MG63 (cell line): ENCODE results near the gene IL25. TPM values are rescaled to one million over a fixed set of nuclear protein-coding genes. Genes with fewer than 3 reads are reported as not detected.
"Not testable (repeated sequence)": the region's sequence is repeated elsewhere in the genome, so short reads cannot be mapped to it uniquely, and the experiment has no call there.

Source experiments
- DNase-seq: peaks from one replicate; pipeline ENCODE4 v3.0.0-alpha.2; 2020
- H3K27me3 ChIP-seq: fragments of 250-450 bp; sonication (Bioruptor Pico); 2 replicates; pipeline ENCODE4 v1.5.1; 2020; ENCODE audit warnings: mild to moderate bottlenecking, moderate library complexity
- H3K36me3 ChIP-seq: fragments of 250-450 bp; sonication (Bioruptor Pico); 2 replicates; pipeline ENCODE4 v1.5.1; 2020; ENCODE audit warnings: mild to moderate bottlenecking, moderate library complexity
- H3K4me3 ChIP-seq: fragments of 250-450 bp; sonication (Bioruptor Pico); 2 replicates; pipeline ENCODE4 v1.5.1; 2020; ENCODE audit warnings: mild to moderate bottlenecking, moderate library complexity
- H3K9me3 ChIP-seq: fragments of 250-450 bp; sonication (Bioruptor Pico); 2 replicates; pipeline ENCODE4 v1.5.1; 2020; ENCODE audit warnings: mild to moderate bottlenecking, moderate library complexity
- total RNA-seq: library from RNA; depleted of rRNA; stranded (reverse); fragments of >200 nt; shearing (Covaris generic); gene quantifications from 2 replicates; pipeline ENCODE4 v1.2.3, GENCODE V29; 2014; ENCODE audit warnings: low replicate concordance

IL25 gene
- total RNA-seq, 1 experiment from 2014 or later, result not detected

DNA sequence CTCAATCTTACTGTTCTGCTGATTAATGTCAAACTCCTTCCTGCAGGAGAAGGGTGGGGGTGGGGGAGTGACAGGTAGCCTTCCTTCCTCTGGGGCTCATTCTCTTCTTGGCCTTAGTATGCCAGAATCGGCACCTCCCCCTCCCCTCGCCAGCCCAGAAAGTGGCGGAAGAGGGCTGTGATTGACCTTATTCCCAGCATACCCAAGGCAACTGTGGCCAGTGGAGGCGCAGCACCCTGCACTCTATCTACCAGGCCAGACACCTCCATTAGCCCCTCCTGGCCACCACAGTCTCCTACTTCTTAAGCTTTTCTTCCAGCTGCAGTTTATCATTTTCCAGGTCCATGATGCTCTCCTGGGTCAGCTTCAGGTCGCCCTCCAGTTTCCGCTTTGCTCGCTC is 20.0 kb downstream of the IL25 start:
- H3K9me3 ChIP-seq, result no peaks in the 10 kb centered on the region
- H3K36me3 ChIP-seq, result no peaks in the 10 kb centered on the region
- no peak for DNase-seq
- no peak overlapping the region for H3K4me3 ChIP-seq
- H3K27me3 ChIP-seq, result no peaks in the 10 kb centered on the region

DNA sequence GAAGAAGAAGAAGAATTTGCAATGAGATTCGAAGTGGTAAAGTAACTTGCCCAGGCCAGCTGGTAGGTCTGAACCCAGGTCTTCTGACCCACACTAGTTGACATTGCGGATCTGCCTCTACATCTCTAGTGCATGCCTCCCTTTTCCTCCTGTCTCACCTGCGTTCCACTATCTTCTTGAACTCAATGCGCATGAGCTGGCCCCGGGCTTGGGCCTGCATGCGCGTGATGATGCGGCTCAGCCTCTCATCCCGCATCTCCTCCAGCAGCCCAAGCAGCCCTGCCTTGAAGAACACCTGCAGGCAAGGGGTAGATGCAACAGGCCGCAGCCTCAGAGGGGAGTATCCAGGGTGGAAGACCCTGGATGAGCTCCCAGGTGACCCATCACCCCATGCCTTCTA is 23.5 kb downstream of the IL25 start:
- DNase-seq, result no peak
- Histone ChIP-seq H3K9me3 (no peaks in the 10 kb centered on the region), H3K27me3 (no peaks in the 10 kb centered on the region)

DNA sequence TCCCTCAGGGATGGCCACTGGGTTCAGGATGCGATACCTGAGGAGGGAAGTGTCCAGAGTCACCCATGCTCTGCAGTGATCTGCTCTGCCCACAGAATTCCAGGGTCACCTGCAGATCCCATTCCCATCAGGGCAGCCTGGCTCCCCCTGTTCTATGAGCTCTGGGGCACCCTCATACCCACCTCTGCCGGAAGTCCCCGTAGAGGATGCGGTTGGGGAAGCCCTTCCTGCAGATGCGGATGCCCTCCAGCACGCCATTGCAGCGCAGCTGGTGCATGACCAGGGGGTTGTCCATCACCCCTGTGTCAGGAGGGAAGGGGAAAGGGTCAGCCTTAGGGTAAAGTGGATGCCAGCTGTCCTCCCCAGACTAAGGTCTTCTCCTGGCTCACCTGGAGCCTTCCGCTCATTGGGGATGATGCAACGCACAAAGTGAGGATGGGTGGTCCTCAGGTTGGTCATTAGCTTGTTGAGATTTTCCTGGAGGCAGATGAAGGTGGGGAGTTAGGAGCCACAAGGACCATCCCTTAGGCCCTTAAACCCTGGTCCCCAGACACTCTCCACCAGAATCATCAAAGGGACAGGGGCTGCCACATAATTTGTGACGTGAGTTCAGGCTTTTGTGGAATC is 24.3 kb downstream of the IL25 start:
- no peaks in the 10 kb centered on the region for H3K36me3 ChIP-seq
- no peaks in the 10 kb centered on the region for H3K27me3 ChIP-seq
- H3K4me3 ChIP-seq, result no peak overlapping the region
- no peaks in the 10 kb centered on the region for H3K9me3 ChIP-seq
- DNase-seq, result no peak

More for the DNA sequence above, 23.5 kb downstream of the IL25 start:
- H3K36me3 ChIP-seq, result no peaks in the 10 kb centered on the region
- H3K4me3 ChIP-seq, result no peak overlapping the region

DNA sequence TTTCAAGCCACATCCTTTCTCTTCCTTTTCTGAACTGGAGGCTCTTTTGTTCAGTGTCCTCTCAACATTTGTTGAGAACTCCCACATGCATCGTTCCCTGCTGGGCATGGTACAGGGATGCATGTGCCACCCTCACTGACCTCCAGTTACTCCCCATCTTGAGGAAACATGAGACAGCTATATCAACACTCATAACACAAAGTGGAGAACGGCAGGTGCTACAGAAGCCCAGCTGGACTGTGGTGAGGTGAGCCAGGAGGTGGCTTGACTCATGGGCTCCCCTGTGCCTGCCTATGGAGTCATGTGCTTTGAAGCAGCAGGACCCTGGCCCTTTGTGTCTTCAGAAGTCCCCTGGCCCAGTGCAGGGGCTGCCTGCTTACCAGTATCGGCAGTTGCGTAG is 25.7 kb downstream of the IL25 start:
- DNase-seq, result no peak
- Histone ChIP-seq H3K9me3 (no peaks in the 10 kb centered on the region), H3K36me3 (no peaks in the 10 kb centered on the region), H3K4me3 (no peak overlapping the region), H3K27me3 (no peaks in the 10 kb centered on the region)

DNA sequence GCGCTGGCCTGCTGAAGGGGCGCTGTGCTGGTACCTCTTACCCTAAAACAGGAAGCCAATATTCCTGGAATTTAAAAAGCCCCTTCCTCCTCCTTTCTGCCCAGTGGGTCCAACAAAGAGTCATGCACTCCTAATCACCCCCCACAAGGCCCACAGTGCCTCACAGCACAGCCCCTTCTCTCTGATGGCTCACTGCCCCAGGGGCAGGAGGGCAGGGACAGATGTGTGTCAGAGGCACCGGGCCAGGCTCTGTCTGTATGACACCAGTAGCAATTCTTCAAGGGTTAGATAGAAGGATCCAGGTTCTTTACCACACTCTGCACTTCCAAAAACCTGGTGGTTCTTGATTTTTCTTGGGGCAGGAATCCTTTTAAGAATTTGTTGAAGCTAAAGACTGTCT is 26.5 kb downstream of the IL25 start:
- no peak for DNase-seq

DNA sequence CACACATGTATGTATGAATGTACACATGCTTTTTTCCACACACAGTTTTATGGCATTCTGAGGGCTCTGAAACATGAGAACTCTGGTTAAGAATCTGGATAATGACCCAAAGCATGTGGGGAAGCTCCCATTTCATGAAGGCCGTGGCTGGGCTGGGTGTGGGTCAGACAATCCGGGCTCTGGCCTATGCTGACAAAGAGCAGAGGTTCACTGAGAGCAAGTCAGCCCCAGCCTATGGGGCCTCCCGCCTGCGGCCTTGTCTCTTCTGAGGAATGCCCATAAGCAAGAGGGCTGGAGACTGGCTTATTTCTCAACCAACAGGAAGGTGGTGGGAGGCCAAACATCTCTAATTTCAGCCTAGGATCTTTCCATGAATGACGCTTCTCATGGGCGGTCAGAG is 27.0 kb downstream of the IL25 start:
- H3K36me3 ChIP-seq, result no peaks in the 10 kb centered on the region
- H3K27me3 ChIP-seq, result no peaks in the 10 kb centered on the region
- no peak for DNase-seq
- no peak overlapping the region for H3K4me3 ChIP-seq
- H3K9me3 ChIP-seq, result no peaks in the 10 kb centered on the region

More for the DNA sequence above, 26.5 kb downstream of the IL25 start:
- no peaks in the 10 kb centered on the region for H3K36me3 ChIP-seq
- no peak overlapping the region for H3K4me3 ChIP-seq
- no peaks in the 10 kb centered on the region for H3K9me3 ChIP-seq
- no peaks in the 10 kb centered on the region for H3K27me3 ChIP-seq

DNA sequence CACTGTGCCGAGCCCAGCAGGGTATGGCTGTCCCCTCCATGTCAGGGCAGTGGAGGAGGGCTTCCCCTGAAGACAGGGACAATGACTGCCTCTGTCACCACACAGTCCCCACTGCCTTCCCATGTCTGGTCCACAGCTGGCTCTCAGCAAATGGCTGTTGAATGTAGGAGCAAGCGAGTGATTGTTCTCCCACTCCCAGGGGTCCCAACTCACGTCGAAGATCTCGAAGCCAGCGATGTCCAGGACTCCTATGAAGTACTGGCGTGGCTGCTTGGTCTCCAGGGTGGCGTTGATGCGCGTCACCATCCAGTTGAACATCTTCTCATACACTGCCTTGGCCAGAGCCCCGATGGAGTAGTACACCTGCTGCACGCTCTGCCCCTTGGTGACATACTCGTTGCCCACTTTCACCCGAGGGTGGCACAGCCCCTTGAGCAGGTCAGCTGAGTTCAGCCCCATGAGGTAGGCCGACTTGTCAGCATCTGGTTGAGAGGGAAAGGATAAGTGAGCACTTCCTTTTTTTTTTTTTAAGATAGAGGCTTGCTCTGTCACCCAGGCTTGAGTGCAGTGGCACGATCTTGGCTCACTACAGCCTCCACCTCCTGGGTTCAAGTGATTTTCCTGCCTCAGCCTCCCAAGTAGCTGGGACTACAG is 28.0 kb downstream of the IL25 start:
- not testable (repeated sequence) for H3K4me3 ChIP-seq, H3K27me3 ChIP-seq, DNase-seq, H3K9me3 ChIP-seq, H3K36me3 ChIP-seq

DNA sequence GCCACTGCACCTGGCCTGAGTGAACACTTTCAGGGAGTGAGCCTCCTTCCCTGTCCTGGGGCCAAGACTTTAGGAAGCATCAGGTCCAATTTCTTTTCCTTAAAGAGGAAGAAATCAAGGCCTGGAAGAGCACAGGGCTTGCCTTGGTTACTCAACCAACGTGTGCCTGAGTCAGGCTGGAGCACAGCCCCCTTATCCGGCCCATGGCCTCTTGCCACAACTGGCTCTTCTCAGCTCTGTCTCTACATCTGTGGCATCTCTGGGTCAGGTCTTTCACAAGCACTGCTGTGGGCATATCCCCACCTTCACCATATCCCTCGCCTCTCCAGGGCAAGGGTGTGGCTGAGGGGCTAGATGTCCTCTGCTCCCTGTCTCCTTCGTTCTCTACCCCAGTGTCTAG is 28.7 kb downstream of the IL25 start:
- Histone ChIP-seq H3K36me3 (no peaks in the 10 kb centered on the region), H3K9me3 (no peaks in the 10 kb centered on the region), H3K27me3 (no peaks in the 10 kb centered on the region), H3K4me3 (no peak overlapping the region)
- DNase-seq, result no peak

DNA sequence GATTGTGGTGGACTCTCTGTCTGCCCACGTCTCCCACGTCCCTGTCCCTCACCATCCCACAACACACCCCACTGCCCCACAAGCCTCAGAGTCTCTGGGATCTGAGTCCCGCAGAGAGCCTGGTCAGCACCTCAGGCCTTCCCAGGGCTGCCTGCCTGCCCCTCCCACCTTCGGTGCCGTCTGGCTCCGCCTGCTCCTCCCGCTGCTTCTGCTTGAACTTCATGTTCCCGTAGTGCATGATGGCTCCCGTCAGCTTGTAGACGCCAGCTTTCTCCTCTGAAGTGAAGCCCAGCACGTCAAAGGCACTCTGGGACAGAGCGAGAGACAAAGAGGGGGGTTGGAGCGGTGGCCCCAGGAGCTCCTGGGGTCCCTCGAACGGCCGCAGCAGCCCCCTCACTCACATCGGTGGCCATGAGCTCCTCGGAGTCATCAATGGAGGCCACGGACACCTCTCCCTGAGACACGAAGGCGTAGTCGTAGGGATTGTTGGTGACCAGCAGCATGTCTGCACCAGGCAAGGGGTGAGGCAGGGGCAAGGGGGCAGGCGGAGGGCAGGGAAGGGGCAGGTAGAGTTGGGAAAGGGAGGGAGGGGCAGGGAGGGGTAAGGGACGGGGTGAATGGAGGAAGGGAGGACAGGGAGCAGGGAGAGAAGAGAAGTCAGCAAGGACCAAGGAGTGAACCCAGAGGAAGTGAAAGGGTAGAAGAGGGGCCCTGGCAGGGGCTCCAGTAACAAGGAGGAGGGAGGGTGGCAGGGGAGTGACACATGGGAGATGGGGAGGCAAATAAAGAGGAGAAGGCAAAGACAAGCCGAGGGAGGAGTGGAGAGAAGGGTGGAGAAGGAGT is 29.9 kb downstream of the IL25 start:
- H3K27me3 ChIP-seq, result no peaks in the 10 kb centered on the region
- no peaks in the 10 kb centered on the region for H3K9me3 ChIP-seq
- DNase-seq, result no peak
- no peaks in the 10 kb centered on the region for H3K36me3 ChIP-seq
- H3K4me3 ChIP-seq, result no peak overlapping the region

DNA sequence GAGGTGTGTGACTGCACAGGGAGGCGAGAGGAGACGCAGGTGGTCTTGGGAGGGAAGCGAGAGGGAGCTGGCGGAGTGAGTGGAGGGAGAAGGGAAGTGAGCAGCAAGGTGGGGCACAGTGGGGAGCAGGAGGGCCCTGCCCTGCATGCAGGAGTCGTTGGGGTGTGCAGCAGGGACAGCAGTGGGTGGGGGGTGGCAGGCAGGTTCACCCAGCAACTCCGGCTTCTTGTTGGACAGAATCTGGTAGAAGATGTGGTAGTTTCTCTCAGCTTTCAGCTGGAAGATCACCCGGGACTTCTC is 30.5 kb downstream of the IL25 start:
- Histone ChIP-seq H3K27me3 (no peaks in the 10 kb centered on the region), H3K36me3 (no peaks in the 10 kb centered on the region), H3K9me3 (no peaks in the 10 kb centered on the region), H3K4me3 (no peak overlapping the region)
- DNase-seq, result no peak

DNA sequence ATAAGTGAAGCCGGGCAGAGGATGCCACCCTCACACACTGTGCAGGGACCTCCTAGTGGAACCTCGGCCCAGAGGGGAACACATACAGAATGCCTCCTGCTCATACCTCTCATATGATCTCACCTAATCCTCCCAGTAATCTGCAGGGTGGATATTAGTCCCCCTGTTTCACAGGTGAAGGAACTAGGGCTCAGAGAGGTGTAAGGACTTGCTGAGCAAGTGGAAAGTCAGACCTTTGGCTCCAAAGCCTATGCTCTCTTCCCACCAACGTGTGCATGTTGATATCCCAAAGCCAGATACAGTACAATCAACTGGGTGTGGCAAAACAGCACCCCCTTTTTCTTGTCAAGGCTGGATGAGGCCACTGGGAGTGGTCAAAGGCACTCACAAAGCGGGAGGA is 31.3 kb downstream of the IL25 start:
- H3K27me3 ChIP-seq, result no peaks in the 10 kb centered on the region
- DNase-seq, result no peak
- H3K9me3 ChIP-seq, result no peaks in the 10 kb centered on the region
- H3K4me3 ChIP-seq, result no peak overlapping the region
- H3K36me3 ChIP-seq, result no peaks in the 10 kb centered on the region

DNA sequence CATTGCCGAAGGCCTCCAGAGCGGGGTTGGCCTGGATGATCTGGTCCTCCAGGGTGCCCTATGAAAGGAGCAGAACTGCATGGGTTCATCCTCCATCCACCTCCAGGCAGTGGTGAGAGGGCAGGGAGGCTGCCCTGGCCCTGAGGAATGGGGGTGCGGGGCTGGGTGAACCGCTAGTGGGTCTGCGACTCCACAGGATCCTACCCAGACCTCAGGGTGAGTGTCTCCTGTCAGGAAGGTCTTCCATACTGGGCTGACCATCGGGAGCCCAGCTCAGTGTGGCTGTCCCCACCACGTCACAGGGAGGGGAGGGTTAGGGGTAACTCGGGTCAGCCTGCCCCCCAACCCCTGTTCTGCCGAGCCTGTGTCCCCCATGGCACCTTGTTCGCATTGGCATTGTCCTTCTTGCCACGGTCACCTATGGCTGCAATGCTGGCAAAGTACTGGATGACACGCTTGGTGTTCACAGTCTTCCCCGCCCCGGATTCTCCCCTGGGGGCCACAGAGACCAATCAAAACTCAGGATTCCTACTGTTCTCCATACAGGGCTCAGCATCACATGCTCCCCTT is 31.8 kb downstream of the IL25 start:
- Histone ChIP-seq H3K36me3 (no peaks in the 10 kb centered on the region), H3K4me3 (no peak overlapping the region), H3K27me3 (no peaks in the 10 kb centered on the region), H3K9me3 (no peaks in the 10 kb centered on the region)
- DNase-seq, result no peak

DNA sequence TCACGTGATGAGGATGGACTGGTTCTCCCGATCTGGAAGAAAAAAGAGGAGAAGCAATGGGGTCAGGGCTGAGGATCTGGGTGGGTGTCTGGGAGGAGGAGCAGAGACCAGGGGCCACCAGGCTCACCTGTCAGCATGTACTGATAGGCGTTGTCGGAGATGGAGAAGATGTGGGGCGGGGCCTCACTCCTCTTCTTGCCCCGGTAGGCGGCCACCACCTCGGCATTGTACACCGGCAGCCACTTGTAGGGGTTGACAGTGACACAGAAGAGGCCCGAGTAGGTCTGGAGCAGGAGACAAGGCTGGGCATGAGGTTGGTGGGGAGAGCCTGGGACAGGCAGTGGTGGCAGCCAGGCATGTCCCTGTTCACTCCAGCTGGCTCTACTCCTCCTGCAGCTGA is 32.5 kb downstream of the IL25 start:
- Histone ChIP-seq H3K36me3 (no peaks in the 10 kb centered on the region), H3K4me3 (no peak overlapping the region), H3K9me3 (no peaks in the 10 kb centered on the region), H3K27me3 (no peaks in the 10 kb centered on the region)
- DNase-seq, result no peak

DNA sequence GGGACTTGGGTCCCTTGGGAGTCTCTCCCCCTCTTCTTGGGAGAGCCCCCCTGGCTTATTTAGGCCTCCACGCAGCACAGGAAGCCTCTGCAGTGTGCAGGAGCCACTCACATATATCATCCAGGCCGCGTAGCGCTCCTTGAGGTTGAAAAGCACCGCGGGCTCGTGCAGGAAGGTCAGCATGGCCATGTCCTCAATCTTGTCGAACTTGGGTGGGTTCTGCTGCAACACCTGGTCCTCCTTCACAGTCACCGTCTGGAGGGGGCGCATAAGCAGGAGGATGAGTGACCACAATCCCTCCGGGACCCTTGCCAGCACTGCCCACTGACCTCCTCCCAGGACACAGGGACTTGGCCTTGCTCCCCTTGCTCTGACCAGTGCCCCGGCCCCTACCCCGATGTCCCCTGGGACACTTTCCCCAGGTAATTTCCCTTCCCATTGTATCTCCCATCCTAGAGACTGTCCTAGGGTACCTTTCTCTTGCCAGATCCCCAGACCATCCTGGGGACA is 33.0 kb downstream of the IL25 start:
- H3K27me3 ChIP-seq, result no peaks in the 10 kb centered on the region
- no peaks in the 10 kb centered on the region for H3K36me3 ChIP-seq
- H3K4me3 ChIP-seq, result no peak overlapping the region
- no peaks in the 10 kb centered on the region for H3K9me3 ChIP-seq
- no peak for DNase-seq

DNA sequence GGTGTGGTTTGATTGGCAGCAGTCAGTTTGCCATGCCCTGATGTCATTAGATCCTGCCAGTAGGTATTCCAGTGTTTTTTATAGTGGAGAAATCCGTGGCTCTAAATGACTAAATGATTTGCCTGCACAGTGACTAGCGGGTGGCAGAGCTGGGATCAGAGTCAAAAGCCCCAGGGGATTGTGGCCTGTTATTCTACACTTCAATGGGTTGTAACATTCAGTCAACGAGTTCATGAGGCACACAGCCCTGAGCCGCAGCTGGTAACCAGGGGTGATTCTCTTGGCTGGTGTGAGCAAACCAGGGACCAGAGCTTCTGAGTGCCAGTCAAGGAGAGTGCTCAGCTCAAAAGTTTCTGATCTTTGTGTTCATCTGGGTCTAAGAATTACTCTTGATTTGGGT is 33.6 kb downstream of the IL25 start:
- no peaks in the 10 kb centered on the region for H3K9me3 ChIP-seq
- no peaks in the 10 kb centered on the region for H3K27me3 ChIP-seq
- H3K36me3 ChIP-seq, result no peaks in the 10 kb centered on the region
- no peak overlapping the region for H3K4me3 ChIP-seq
- no peak for DNase-seq

DNA sequence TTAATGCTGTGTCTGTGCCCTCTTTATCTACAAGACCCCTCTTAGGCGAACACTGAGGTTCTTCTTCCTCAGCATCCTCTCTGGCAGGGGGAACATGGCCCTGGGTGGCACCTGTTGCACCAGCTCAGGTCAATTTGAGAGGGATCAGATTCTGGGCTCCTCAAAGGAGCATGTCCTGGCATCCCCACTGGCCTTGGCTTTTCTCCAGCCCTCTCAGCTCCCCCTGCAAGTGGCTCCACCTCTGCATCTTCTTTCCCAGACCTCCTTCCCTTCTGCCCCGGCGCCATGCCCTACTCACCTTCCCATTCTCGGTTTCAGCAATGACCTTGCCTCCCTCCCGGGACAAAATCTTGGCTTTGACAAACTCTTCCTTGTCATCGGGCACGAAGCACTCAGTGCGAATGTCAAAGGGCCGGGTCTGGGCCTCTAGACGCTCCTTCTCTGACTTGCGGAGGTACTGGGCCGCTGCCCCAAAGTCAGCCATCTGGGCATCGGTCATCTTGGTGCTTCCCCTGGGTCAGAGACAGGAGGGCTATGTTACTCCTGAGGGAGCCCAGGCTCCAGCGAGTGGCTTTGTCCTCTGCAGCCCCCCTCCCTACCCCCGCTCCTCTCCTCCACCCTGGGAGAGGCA is 34.2 kb downstream of the IL25 start:
- no peak for DNase-seq
- Histone ChIP-seq H3K4me3 (no peak overlapping the region), H3K9me3 (no peaks in the 10 kb centered on the region), H3K27me3 (no peaks in the 10 kb centered on the region), H3K36me3 (no peaks in the 10 kb centered on the region)
